NCI-H1105 treated with DMSO at 0.1 percent for 48 hours (cell line): Measurements from ENCODE around the gene PCSK5.

Source experiments
- DNase-seq: peaks from one replicate; lab custom pipeline; 2025; lab: John Stamatoyannopoulos, UW

PCSK5 gene

DNA sequence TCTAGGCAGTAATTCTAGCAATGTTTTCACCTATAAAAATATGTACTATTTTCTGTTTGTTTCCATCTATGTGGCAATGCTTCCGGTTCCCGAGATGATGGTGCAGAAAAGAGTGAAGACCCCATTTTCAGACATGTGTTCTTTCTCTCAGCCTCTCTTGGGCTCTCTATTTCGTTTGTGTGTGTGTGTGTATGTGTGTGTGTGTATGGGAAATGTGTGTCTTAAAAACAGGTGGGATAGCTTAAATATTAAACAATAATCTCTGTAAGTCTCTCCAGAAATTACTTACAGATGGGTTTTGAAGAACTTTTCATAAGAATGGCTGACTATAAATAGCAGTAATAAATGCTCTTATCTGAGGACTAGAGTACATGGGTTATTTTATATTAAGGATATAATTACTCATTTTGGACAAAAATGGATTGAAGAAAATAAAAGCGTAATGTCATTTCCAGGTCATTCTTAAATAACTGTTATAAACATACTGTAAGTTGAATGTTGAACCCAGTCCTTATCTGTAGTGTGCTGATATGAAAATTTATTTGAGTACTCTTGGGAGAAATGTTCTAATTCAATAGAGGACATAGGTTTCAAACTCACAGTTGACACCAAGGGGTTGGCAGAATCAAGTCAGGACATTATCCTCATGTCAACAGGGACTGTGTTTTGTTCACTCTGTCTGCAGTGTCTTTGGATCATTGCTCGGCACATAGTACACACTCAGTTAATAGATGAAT lies 31.1 kb downstream of the PCSK5 start:
- no peak for DNase-seq

DNA sequence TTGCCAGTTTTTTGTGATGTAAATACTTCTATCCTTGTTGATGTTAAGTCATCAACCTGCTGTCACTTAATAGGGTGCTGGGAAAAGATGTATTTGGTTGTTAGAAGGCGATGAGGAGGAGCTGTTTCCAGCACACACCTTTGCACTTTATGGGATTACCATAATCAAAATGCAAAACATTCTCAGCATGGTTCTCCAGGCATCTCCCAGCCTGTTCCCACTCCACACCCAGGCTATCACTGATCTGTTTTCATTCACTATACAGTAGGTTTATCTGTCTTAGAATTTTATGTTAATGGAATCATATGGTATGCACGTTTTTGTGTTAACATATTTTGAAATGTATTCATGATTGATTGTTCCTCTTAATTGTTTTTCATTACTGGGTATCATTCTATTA lies 35.9 kb downstream of the PCSK5 start:
- DNase-seq, result no peak

- DNase-seq, result no peak
These were observed 36.9 kb downstream of the PCSK5 start for GRCh38 chr9:75927356-75927755.

DNA sequence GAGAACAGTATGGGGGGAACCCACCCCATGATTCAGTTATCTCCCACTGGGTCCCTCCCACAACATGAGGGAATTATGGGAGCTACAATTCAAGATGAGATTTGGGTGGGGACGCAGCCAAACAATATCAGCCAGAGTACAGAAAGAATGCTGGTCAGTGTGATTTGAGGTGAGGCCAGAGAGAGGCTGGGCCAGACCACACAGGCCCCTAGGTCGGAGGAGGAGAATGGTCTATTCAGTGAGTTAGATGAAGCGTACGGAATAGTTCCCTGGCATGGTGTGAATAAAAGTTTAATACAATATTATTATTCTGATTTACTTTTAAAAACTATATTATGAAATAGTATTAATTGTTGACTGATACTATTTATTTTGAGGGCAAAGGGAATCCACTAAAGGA lies 39.7 kb downstream of the PCSK5 start:
- DNase-seq, result no peak

GRCh38 chr9:75930730-75931321 lies 40.4 kb downstream of the PCSK5 start:
- DNase-seq, result no peak

DNA sequence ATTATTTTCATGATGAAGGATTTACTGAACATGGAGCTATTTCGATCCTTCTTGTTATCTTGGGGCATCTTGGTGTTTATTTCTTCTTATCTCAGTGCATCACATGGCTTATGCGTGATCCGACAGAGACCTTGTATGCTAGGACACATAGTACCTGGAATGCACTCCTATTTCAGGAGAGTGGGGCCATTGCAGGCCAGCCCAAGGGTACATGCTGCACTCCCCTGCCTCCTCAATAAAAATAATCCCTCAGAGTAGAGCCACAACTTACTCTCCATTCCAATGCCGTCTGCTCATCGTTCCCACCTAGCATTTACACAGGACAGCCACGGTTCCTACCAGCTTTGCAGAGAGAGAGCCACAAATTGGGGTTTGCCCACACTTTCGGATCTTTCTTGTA lies 43.5 kb downstream of the PCSK5 start:
- no peak for DNase-seq

DNA sequence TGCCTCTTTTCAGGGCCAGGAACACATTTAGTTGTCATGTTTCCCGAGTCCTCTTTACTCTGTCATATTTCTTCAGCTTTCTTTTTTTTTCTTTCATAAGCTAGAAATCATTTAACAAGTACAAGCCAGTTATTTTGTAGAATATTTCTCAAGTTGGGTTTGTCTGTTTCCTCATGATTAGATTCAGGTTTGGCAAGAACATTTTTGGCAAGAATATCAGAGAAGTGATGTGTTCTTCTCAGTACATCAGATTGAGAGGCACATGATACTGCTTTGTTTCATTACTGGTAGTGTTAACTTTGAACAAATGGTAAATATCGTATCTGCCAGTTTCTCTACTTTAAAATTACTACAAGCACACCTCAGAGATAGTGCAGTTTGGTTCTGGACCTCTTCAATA lies 45.1 kb downstream of the PCSK5 start:
- DNase-seq, result no peak

GRCh38 chr9:75937521-75938258 lies 47.2 kb downstream of the PCSK5 start:
- no peak for DNase-seq

DNA sequence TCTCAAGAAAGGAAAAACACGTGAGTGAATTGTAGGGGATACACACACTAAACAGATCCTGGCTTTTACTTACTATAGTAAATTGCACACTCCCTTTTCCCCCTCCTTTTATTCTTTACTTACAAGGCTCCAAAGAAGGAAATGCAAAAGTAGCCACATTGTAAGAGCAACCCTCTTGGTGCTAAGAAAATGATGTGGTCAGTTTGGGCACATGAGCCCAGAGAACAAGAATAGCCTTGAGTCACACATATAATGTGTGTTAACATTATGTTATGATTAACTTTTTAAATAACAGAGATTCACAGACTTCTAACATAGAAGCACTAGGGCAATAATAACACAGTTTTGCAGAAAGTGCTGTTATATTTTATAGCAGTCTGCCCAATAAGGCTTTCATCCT lies 48.5 kb downstream of the PCSK5 start:
- no peak for DNase-seq

- no peak for DNase-seq
These were observed 49.2 kb downstream of the PCSK5 start for GRCh38 chr9:75939536-75940111.

GRCh38 chr9:75941066-75941465 lies 50.6 kb downstream of the PCSK5 start:
- no peak for DNase-seq

GRCh38 chr9:75941577-75942311 lies 51.3 kb downstream of the PCSK5 start:
- DNase-seq, result no peak

GRCh38 chr9:75946766-75947165 lies 56.3 kb downstream of the PCSK5 start:
- DNase-seq, result no peak

GRCh38 chr9:75947233-75947632 lies 56.8 kb downstream of the PCSK5 start:
- no peak for DNase-seq

- DNase-seq, result no peak
These were observed 60.5 kb downstream of the PCSK5 start for GRCh38 chr9:75950998-75951397.

DNA sequence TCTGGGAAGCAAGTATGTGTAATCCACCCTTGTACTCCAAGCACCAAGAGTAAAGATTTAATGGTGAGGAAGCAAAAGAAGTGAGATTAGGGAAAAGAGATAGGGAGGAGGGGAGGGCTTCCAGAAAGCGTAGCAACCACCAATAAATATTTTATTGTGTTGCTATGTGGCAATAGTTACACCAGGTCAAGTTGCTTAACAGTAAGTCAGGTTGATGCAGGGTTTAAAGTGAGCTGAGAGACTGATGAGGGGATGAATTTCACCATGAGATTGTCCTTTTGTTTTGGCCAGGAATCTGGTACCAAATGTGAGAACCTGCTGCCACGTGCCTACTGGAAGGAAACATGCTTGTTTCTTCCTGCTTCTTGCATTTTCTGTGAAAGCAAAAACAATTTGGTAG lies 62.7 kb downstream of the PCSK5 start:
- no peak for DNase-seq

GRCh38 chr9:75956161-75956560 lies 65.7 kb downstream of the PCSK5 start:
- DNase-seq, result no peak

- no peak for DNase-seq
These were observed 66.6 kb downstream of the PCSK5 start for GRCh38 chr9:75957116-75957515.

DNA sequence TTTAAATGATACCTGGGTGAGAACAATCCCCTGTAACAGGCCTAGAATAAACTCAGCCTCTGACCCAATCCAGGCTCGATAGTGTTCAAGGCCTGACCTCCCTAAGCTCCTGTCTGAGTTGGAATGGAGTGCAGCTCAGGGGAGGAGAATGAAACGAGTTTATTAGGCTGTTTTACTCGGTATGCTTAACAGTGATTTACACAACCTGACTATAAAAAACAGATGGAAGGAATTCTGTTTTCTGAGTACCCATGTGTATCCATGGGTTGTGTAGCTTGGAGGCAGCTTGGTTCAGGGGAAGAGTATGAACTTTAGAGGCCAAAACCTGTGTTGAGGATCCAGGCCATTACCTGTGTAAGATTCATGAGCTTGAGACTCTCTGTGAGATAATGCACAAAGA lies 67.8 kb downstream of the PCSK5 start:
- DNase-seq, result no peak

DNA sequence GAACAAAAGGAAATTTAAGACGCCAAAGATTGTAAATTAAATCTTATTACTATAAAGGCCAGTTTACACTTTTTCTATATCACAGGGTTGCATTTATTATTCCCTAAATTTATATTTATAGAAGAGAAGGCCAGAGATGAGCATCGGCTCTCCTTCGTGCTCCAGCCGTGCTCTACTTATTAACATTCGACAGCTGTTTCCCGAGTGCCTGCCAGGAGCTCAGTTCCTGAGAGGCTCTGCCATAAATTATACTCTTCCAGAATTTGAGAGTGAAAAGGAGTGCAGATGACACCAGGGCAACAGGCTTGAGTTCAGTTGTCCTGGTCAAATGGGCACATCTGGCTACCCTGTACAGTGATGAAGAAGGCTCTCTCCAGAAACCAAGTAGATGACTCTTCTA lies 70.1 kb downstream of the PCSK5 start:
- peak; percentile 60 for DNase-seq

GRCh38 chr9:75962013-75962661 lies 71.7 kb downstream of the PCSK5 start:
- peak; percentile 75 for DNase-seq

GRCh38 chr9:75962662-75963036 lies 72.2 kb downstream of the PCSK5 start:
- no peak for DNase-seq
